Nephron (organoid): ENCODE results near the gene DRP2.

Experiments used
- H3K27ac Mint-ChIP-seq, 3 experiments: 2 replicates each; pipeline ENCODE4 v1.8.0; 2020; ENCODE audit warnings: mixed read lengths in 3 of 3, mild to moderate bottlenecking in 2 of 3, moderate library complexity in 1 of 3
- H3K27me3 Mint-ChIP-seq: 2 replicates; pipeline ENCODE4 v1.8.0; 2021; ENCODE audit warnings: low read depth, mild to moderate bottlenecking, moderate library complexity, mixed read lengths
- H3K36me3 Mint-ChIP-seq: 2 replicates; pipeline ENCODE4 v1.8.0; 2020; ENCODE audit warnings: low read depth, mixed read lengths
- H3K4me1 Mint-ChIP-seq: 2 replicates; pipeline ENCODE4 v1.8.0; 2020; ENCODE audit warnings: mixed read lengths
- H3K4me3 Mint-ChIP-seq, 3 experiments: 2 replicates each; pipeline ENCODE4 v1.8.0; 2020; ENCODE audit warnings: mild to moderate bottlenecking in 3 of 3, mixed read lengths in 3 of 3, moderate library complexity in 2 of 3
- H3K9me3 Mint-ChIP-seq: 2 replicates; pipeline ENCODE4 v1.8.0; 2020; ENCODE audit warnings: mixed read lengths
- CTCF ChIP-seq, 3 experiments: fragments of 200-600 bp; sonication (generic); IDR thresholded peaks; one replicate each; pipeline ENCODE4 v1.5.0; 2021; ENCODE audit warnings: antibody characterized with exemption in 3 of 3; ENCODE audit not compliant: unreplicated experiment in 3 of 3

The DRP2 gene

DNA sequence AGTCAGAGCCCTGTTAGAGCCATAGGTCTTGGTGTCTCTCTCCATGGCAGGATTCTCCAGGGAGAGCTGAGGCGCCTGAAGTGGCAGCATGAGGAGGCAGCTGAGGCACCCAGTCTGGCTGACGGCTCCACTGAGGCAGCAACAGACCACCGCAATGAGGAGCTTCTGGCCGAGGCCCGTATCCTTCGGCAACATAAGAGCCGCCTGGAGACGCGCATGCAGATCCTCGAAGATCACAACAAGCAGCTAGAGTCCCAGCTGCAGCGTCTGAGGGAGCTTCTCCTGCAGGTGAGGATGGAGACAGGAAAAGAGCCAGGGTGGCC lies 38.6 kb downstream of the DRP2 start:
- no peaks in the 10 kb centered on the region for H3K36me3 Mint-ChIP-seq
- H3K9me3 Mint-ChIP-seq: peaks cover 17% of the 10 kb centered on the region
- TF ChIP-seq CTCF (IDR thresholded peaks at IDR 0.05; ENCODE audit: unreplicated experiment in 3 of 3): no peak
- H3K27ac Mint-ChIP-seq: no peak overlapping the region
- H3K27me3 Mint-ChIP-seq: no peaks in the 10 kb centered on the region
- no peak overlapping the region for H3K4me3 Mint-ChIP-seq
- H3K4me1 Mint-ChIP-seq: no peaks in the 10 kb centered on the region

GRCh38 chrX:101260435-101260834 lies 40.8 kb downstream of the DRP2 start:
- Mint-ChIP-seq H3K4me1 (no peaks in the 10 kb centered on the region), H3K4me3 (no peak overlapping the region), H3K36me3 (no peaks in the 10 kb centered on the region), H3K27ac (no peak overlapping the region), H3K9me3 (peaks cover 12% of the 10 kb centered on the region), H3K27me3 (no peaks in the 10 kb centered on the region)
- TF ChIP-seq CTCF (IDR thresholded peaks at IDR 0.05; ENCODE audit: unreplicated experiment in 3 of 3): no peak

DNA sequence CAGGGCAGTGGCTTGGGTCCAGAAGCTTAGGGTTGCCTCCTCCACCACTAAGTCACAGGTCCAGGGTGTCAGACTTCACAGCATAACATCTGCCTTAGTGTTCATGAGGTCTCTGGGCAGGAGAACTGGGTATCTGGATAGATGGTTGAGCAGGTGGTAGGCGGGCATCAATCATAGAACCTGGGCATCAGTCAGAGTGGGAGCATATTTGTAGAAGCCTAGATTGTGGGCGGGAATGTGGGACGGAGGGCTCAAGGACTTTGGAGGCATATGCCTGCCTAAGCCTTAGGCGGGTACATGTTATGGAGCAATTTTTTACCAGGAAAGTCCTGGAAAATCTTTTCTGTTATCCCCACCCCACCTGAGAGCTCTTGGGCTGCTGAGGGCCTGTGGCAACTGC lies 43.0 kb downstream of the DRP2 start:
- Mint-ChIP-seq H3K4me3 (no peak overlapping the region), H3K27ac (no peak overlapping the region), H3K36me3 (no peaks in the 10 kb centered on the region), H3K9me3 (peaks cover 12% of the 10 kb centered on the region), H3K27me3 (no peaks in the 10 kb centered on the region), H3K4me1 (no peaks in the 10 kb centered on the region)
- TF ChIP-seq CTCF (IDR thresholded peaks at IDR 0.05; ENCODE audit: unreplicated experiment in 3 of 3): no peak

DNA sequence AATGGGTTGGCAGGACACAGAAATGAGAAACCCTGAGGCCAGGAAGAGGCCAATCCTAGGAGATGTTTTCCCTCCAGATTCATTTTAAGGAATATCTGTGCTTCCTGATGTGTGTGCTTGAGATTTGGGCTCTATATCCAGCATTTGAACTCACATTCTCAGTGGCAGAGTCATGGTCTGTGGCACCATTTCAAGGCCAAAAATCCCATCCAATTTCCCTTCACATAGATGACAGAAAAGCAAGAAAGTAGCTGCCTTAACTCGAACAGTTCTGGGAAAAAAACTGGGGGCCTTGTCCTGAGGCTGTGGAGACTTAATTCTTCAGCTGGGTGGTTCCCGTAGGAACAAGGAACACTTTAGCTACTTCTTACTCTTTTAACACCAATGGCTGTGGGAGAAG lies 44.2 kb downstream of the DRP2 start:
- no peaks in the 10 kb centered on the region for H3K36me3 Mint-ChIP-seq
- H3K4me1 Mint-ChIP-seq: no peaks in the 10 kb centered on the region
- TF ChIP-seq CTCF (IDR thresholded peaks at IDR 0.05; ENCODE audit: unreplicated experiment in 3 of 3): no peak
- no peak overlapping the region for H3K4me3 Mint-ChIP-seq
- no peak overlapping the region for H3K27ac Mint-ChIP-seq
- H3K27me3 Mint-ChIP-seq: no peaks in the 10 kb centered on the region
- H3K9me3 Mint-ChIP-seq: peaks cover 14% of the 10 kb centered on the region

GRCh38 chrX:101265869-101266428 lies 46.4 kb downstream of the DRP2 start:
- TF ChIP-seq CTCF (IDR thresholded peaks at IDR 0.05; ENCODE audit: unreplicated experiment in 3 of 3): no peak
- H3K27me3 Mint-ChIP-seq: no peaks in the 10 kb centered on the region
- no peaks in the 10 kb centered on the region for H3K4me1 Mint-ChIP-seq
- no peak overlapping the region for H3K27ac Mint-ChIP-seq
- no peaks in the 10 kb centered on the region for H3K36me3 Mint-ChIP-seq
- no peak overlapping the region for H3K4me3 Mint-ChIP-seq
- peaks cover 11% of the 10 kb centered on the region for H3K9me3 Mint-ChIP-seq

- Mint-ChIP-seq H3K9me3 (peaks cover 4% of the 10 kb centered on the region), H3K27ac (no peak overlapping the region), H3K36me3 (no peaks in the 10 kb centered on the region), H3K27me3 (no peaks in the 10 kb centered on the region), H3K4me1 (no peaks in the 10 kb centered on the region), H3K4me3 (no peak overlapping the region)
- TF ChIP-seq CTCF (IDR thresholded peaks at IDR 0.05; ENCODE audit: unreplicated experiment in 3 of 3): no peak
Observed at GRCh38 chrX:101274198-101274597, 54.6 kb downstream of the DRP2 start.
